BJ (cell line): ENCODE data around the gene TRAPPC5. TPM values are rescaled to one million over a fixed set of nuclear protein-coding genes. Genes with fewer than 3 reads are reported as not detected.

Source experiments
- CTCF ChIA-PET: fragments of 350-600 bp; formaldehyde crosslinking; extraction: SDS; loops from one replicate; lab custom pipeline; 2021; ENCODE audit warnings: antibody characterized with exemption, inconsistent platforms; lab: Yijun Ruan, JAX
- POLR2A ChIA-PET: fragments of 300-600 bp; sonication (Branson Sonifier 250); formaldehyde crosslinking; extraction: SDS; loops from one replicate; lab custom pipeline; 2021; ENCODE audit warnings: antibody characterized with exemption; lab: Charles Lee
- DNase-seq: peaks from one replicate; pipeline ENCODE4 v3.0.0-alpha.2; 2011; ENCODE audit warnings: low read depth
- H3K27me3 ChIP-seq: 2 replicates; pipeline ENCODE4 v1.6.0; 2011; ENCODE audit warnings: low read length; ENCODE audit not compliant: control insufficient read depth, insufficient read depth
- H3K36me3 ChIP-seq: 2 replicates; pipeline ENCODE4 v1.5.1; 2011; ENCODE audit warnings: low read length; ENCODE audit not compliant: control insufficient read depth, insufficient read depth
- H3K4me3 ChIP-seq: 2 replicates; pipeline ENCODE4 v1.5.1; 2011; ENCODE audit warnings: low read depth, mild to moderate bottlenecking, control low read depth, low read length
- CTCF ChIP-seq: IDR thresholded peaks from 2 replicates; pipeline ENCODE4 v1.5.1; 2011; ENCODE audit warnings: low read depth, mild to moderate bottlenecking, control low read depth, inconsistent platforms, low read length, moderate library complexity; ENCODE audit not compliant: insufficient read depth
- polyA plus RNA-seq: library from polyadenylated mRNA; depleted of rRNA; stranded (reverse); fragments of >200 nt; gene quantifications from 2 replicates; pipeline ENCODE4 v1.2.3, GENCODE V29; 2011

TRAPPC5 gene
- polyA plus RNA-seq, 1 experiment, result 85.1 TPM

- CTCF ChIA-PET, result interaction anchor here (1.0 kb wide), 1 partner anchor 29 kb away, joined by 3 read pairs; the partner anchor contains the start of gene TRAPPC5
- Histone ChIP-seq H3K36me3 (no peaks in the 10 kb centered on the region), H3K4me3 (no peak overlapping the region), H3K27me3 (no peaks in the 10 kb centered on the region; the same call in 1 of the 2 replicates)
- DNase-seq, result no peak
- TF ChIP-seq CTCF, result no peak
- POLR2A ChIA-PET, result no interaction called here
These were observed 29.4 kb downstream of the TRAPPC5 start for GRCh38 chr19:7709932-7710460.

GRCh38 chr19:7710616-7711015, 30.0 kb downstream of the TRAPPC5 start:
- Histone ChIP-seq H3K27me3 (no peaks in the 10 kb centered on the region; the same call in 1 of the 2 replicates), H3K36me3 (no peaks in the 10 kb centered on the region), H3K4me3 (no peak overlapping the region)
- DNase-seq, result no peak
- TF ChIP-seq CTCF, result no peak
- ChIA-PET CTCF (interaction anchor here (1.0 kb wide), 1 partner anchor 30 kb away, joined by 3 read pairs; the partner anchor contains the start of gene TRAPPC5), POLR2A (no interaction called here)

- POLR2A ChIA-PET, result no interaction called here
- CTCF ChIA-PET, result no interaction called here
- DNase-seq, result no peak
These were observed 35.0 kb downstream of the TRAPPC5 start for GRCh38 chr19:7715671-7716070.

GRCh38 chr19:7716762-7717161, 36.1 kb downstream of the TRAPPC5 start:
- H3K4me3 ChIP-seq, result no peak overlapping the region
- H3K36me3 ChIP-seq, result no peaks in the 10 kb centered on the region
- POLR2A ChIA-PET, result no interaction called here
- CTCF ChIA-PET, result no interaction called here
- DNase-seq, result no peak
- no peak for TF ChIP-seq CTCF
- no peaks in the 10 kb centered on the region for H3K27me3 ChIP-seq

More at GRCh38 chr19:7715671-7716070, 35.0 kb downstream of the TRAPPC5 start:
- Histone ChIP-seq H3K4me3 (no peak overlapping the region), H3K27me3 (no peaks in the 10 kb centered on the region), H3K36me3 (no peaks in the 10 kb centered on the region)
- TF ChIP-seq CTCF, result no peak

GRCh38 chr19:7718668-7719067, 38.0 kb downstream of the TRAPPC5 start:
- no peaks in the 10 kb centered on the region for H3K36me3 ChIP-seq
- H3K4me3 ChIP-seq, result no peak overlapping the region
- no peak for TF ChIP-seq CTCF
- ChIA-PET POLR2A (no interaction called here), CTCF (interaction anchor here (0.8 to 1.1 kb wide), 2 partner anchors 38 to 150 kb away, joined by 3 to 4 read pairs; partner anchors contain the start of gene TRAPPC5)
- H3K27me3 ChIP-seq, result peaks cover 3% of the 10 kb centered on the region
- DNase-seq, result no peak
